Measurements from ENCODE around the gene DOLPP1.
"Not testable (repeated sequence)": the region's sequence is repeated elsewhere in the genome, so short reads cannot be mapped to it uniquely, and the experiment has no call there.

DOLPP1 gene

GRCh38 chr9:129111528-129112151 lies 30.7 kb downstream of the DOLPP1 start:
- peak; percentile 35 for DNase-seq
- peak; percentile 8 for ATAC-seq

GRCh38 chr9:129112526-129112925 lies 31.6 kb downstream of the DOLPP1 start:
- ATAC-seq, DNase-seq: not testable (repeated sequence)

DNA sequence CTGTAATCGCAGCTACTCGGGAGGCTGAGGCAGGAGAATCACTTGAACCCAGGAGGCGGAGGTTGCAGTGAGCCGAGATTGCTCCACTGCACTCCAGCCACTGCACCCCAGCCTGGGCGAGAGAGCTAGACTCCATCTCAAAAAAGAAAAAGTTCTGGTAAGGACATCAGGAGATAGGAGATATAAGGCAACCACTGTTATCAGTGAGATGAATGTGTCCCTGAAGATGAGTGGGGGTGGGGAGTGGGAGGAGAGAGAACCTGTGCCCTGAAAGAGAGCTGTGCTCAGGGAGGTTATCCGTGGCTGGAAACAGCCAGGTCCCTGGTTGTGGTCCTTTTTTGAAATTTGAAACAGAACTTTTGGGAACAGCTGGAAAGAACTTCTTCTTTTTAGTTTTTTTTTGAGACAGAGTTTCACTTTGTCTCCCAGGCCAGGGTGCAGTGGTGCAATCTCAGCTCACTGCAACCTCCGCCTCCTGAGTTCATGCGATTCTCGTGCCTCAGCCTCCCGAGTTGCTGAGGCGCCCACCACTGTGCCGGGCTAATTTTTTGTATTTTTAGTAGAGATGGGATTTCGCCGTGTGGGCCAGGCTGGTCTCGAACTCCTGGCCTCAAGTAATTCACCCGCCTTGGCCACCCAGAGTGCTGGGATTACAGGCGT lies 32.9 kb downstream of the DOLPP1 start:
- DNase-seq (no peak), ATAC-seq (no peak)

GRCh38 chr9:129118799-129119198 lies 37.9 kb downstream of the DOLPP1 start:
- ATAC-seq, result no peak
- no peak for DNase-seq

DNA sequence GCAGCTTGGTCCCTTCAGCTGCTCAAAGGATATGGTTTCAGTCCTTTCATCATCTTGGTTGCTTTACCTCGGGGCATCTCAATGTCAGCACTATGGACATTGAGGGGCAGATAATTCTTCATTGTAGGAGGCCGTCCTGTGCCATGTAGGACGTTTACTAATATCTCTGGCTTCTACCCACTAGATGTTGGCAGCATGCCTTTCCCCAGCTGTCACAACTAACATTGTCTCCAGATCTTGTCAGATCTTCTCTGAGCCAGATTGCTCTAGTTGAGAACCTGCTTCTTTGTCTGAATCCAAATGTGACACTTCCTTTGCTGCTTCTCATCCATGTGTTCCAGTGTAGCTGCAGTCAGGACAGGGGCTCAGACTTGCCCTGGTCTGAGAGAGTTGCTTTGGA lies 40.6 kb downstream of the DOLPP1 start:
- no peak for ATAC-seq
- DNase-seq, result no peak

GRCh38 chr9:129122133-129122532 lies 41.2 kb downstream of the DOLPP1 start:
- no peak for ATAC-seq

GRCh38 chr9:129122976-129123375 lies 42.1 kb downstream of the DOLPP1 start:
- not testable (repeated sequence) for ATAC-seq, DNase-seq

More at GRCh38 chr9:129122133-129122532, 41.2 kb downstream of the DOLPP1 start:
- no peak for DNase-seq

DNA sequence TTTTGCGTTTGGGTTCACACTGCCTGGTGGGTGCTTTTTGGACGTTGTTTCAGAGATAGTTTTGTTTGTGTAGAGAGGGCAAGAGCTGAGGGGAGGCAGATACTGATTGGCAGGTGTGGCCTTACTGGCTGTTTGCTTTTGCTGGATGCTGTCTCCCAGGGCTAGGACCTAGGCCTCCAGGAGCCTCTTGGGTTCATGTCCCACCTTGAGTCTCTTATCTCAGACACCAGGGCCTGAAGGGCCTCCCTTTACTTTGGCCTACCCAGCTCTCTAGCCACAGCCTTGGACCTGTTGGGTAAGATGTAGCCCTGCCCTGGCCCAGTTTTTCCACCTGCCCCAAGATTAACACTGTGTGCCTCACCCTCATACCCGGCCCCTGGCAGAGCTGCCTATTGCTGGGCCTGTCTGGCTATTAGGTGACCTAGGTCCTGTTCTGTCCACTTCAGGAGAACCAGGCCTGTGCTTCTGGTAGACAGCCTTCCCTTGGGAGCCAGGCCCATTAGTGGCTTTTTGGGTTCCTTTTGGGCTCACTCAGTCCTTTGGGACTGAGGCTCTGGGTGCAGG lies 43.7 kb downstream of the DOLPP1 start:
- no peak for DNase-seq
- ATAC-seq, result no peak

DNA sequence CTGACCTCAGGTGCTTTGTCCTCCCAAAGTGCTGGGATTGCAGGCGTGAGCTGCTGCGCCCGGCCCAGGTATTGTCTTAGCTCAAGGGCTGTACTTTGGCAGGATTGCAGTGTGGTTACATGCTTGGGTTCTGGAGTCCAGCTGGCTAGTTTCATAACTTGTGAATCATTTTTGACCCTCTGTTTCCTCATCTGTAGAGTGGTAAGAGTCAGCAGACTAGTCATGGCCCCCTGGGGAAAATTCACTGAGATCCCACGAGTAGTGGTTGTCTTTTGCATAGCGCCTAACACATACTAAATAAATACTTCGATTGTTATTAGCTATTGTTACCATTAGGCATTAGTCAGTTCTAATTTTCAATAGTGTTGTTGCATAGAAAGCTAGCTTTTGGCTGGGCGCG lies 44.6 kb downstream of the DOLPP1 start:
- ATAC-seq (no peak), DNase-seq (no peak)

- DNase-seq, result no peak
- ATAC-seq, result no peak
Measured at GRCh38 chr9:129126749-129127618, 46.1 kb downstream of the DOLPP1 start.

GRCh38 chr9:129128689-129129088 lies 47.8 kb downstream of the DOLPP1 start:
- ATAC-seq, result no peak
- DNase-seq, result no peak

- DNase-seq, ATAC-seq: not testable (repeated sequence)
Measured at GRCh38 chr9:129130271-129130670, 49.4 kb downstream of the DOLPP1 start.

- ATAC-seq, result no peak
- no peak for DNase-seq
Measured at GRCh38 chr9:129130791-129131190, 49.9 kb downstream of the DOLPP1 start.

- ATAC-seq (peak; percentile 93), DNase-seq (peak; percentile 88)
Measured at GRCh38 chr9:129131300-129132145, 50.6 kb downstream of the DOLPP1 start.

GRCh38 chr9:129133082-129133481 lies 52.2 kb downstream of the DOLPP1 start:
- DNase-seq (no peak), ATAC-seq (no peak)

DNA sequence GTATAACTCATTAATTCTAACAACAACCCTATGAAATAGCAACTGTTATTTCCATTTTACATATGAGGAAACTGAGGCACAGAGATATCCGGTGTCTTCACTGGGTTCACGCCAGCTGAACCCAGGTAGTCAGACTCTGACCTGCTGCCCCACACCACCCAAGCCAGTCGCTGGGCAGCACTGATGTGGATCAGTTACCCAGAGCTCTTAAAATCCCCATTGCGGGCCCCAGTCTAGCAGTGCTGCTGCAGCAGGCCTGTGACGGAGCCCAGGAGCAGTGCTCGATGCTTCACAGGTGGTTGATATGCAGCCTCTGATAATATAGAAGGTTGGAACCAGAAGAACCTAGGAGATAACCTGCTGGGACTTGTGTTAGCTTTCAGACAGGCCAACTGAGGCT lies 54.6 kb downstream of the DOLPP1 start:
- DNase-seq (no peak), ATAC-seq (no peak)

DNA sequence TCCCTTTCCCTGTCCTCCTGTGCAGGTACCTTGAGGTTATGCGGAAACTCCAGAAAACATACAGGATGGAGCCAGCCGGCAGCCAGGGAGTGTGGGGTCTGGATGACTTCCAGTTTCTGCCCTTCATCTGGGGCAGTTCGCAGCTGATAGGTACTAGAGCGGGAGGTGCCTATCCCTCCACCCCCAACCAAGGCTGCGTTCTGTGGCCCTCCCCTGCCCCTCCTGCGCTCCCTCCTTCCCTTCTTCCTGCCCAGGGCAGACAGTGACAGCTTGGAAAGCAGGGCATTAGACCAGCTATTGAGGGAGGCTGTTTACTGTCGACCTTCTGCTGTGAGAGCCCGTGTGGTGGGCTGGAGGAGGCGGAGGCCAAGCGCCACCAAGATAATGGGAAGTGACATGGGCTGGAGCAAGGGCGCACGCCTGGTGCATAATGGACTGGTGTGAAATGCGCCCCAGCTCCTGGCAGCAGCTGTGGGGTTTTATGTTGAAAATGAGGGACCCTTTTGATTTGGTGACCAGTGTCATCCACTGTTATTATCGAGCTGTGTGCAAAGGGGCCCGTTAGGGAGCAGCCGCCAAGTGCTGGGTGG lies 55.6 kb downstream of the DOLPP1 start:
- ATAC-seq (no peak), DNase-seq (no peak)

DNA sequence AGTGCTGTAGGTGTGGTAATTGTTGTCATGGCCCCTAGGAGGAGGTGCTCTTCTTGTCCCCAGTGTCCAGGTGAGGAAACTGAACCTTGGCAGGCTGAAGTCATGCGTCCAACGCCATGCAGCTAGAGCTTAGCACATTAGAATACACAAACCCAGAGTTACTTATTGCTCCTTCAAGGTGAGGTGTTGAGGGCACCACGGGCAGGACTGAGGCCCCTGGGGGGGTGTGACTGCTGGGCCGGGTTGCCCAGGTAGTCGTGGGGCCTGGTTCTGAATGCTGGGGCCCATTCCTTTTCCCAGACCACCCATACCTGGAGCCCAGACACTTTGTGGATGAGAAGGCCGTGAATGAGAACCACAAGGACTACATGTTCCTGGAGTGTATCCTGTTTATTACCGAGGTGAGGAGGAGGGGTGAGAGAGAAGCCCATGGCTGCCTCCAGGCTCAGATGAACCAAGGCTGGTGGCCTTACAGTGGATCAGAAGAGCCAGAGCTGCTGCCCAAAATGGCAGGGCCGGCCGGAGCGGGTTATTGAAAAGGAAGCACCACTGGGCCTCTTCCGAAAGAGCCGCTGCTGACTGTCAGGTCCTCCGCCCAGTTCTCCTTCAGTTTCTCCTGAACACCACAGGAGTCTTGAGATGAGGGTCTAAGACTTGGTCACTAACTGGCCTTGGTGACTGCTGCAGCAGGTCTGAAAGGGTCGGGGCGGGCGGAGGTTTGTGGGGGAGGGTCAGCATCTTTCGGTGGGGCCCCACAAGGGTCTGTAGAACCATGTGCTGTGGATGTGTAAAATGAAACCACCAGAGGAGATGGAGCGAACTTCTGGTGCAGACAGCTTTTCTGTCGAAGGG lies 56.6 kb downstream of the DOLPP1 start:
- DNase-seq (no peak), ATAC-seq (no peak)

DNA sequence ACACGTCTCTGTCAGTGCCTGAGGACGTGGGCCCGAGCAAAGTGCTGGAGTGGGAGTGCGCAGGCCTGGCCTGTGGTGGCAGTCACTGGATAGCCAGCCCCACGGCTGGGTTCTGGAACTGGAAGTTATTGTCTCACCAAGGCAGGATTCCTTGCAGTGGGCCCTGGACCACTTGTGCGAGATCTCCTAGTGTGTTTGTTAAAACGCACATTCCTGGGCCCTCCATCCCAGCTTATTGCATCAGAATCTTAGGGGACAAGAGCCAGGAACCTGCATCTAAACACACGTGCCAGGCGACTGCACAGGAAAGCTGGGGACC lies 57.2 kb downstream of the DOLPP1 start:
- ATAC-seq, result no peak
- no peak for DNase-seq

- DNase-seq (no peak), ATAC-seq (no peak)
Measured at GRCh38 chr9:129138476-129139232, 57.7 kb downstream of the DOLPP1 start.

Data from stimulated activated naive CD8-positive, alpha-beta T cell treated with anti-CD3 and anti-CD28 coated beads, Interleukin-15, Interleukin-2, amounts not matched to agents 100 U/mL and 50 U/mL, for 24 hours (primary cell).